Heart left ventricle (tissue), 13 donors: Measurements from ENCODE around the gene CCNY.

Experiments
- CTCF ChIP-seq, 12 donors: fragments of 200-600 bp; sonication (generic) in 4 of 12; IDR thresholded peaks; one replicate each; pipeline versions ENCODE4 v1.5.0 to v1.8.0; 2018 to 2022; ENCODE audit warnings: antibody characterized with exemption in 12 of 12, mild to moderate bottlenecking in 5 of 12
- POLR2A ChIP-seq, 2 donors: fragments of 450-650 bp; IDR thresholded peaks; one replicate each; pipeline ENCODE4 v1.6.1; 2017; ENCODE audit warnings: antibody characterized with exemption in 2 of 2, mild to moderate bottlenecking in 2 of 2, moderate library complexity in 2 of 2
- donor health status: ischemic (EF 13 %, LVEDD 7.1; RV severe dilation, severe dysfunction).
- donor health status: DM: no; HTN: yes; CAD: no.
- donor health status: DM: no; HTN: no; CAD: no.
- donor health status: ischemic (EF 25% LVEDD 6.9; RV normal size, moderate dysfunction).
- donor health status: ischemic (EF 25% LVEDD 5.7; RV mildly dilated, moderate dysfunction).
- donor health status: ischemic (EF 35%, LVEDD 5.7; RV mildly dilated, moderate dysfunction).
- donor health status: nonischemic (EF 11% LVEDD 7.7; RV severe dilation, severe dysfunction).
- donor health status: DM: yes; HTN: yes; CAD: no.
- donor health status: PGD.
- donor health status: ischemic (EF 29% LVEDD 5.4; RV normal size, mild dysfunction).
- donor health status: nonischemic (EF 23%, LVEDD 6.1; RV moderate dilation, normal function).

GRCh38 chr10:35460852-35461460 is 124.6 kb downstream of the CCNY start:
- TF ChIP-seq POLR2A (IDR thresholded peaks at IDR 0.05) (no peak), CTCF (IDR thresholded peaks at IDR 0.05) (no peak)
